Fibroblast of the conjunctiva (primary cell): ENCODE data around the gene DPY19L3.
"Not testable (repeated sequence)": the region's sequence is repeated elsewhere in the genome, so short reads cannot be mapped to it uniquely, and the experiment has no call there.

Source experiments
- DNase-seq: peaks from one replicate; pipeline ENCODE4 v3.0.0-alpha.2; 2010; ENCODE audit warnings: low read depth

Gene DPY19L3

GRCh38 chr19:32396046-32396652, 9.4 kb upstream of the DPY19L3 start:
- no peak for DNase-seq

GRCh38 chr19:32397671-32398101, 7.9 kb upstream of the DPY19L3 start:
- DNase-seq, result peak; percentile 62

GRCh38 chr19:32401992-32402391, 3.6 kb upstream of the DPY19L3 start:
- DNase-seq, result no peak

GRCh38 chr19:32403291-32403995, 2.1 kb upstream of the DPY19L3 start:
- DNase-seq, result no peak

GRCh38 chr19:32404213-32404932, 1.2 kb upstream of the DPY19L3 start:
- no peak for DNase-seq

- peak; percentile 13 for DNase-seq
Measured at GRCh38 chr19:32404933-32405430, 588 bp upstream of the DPY19L3 start.

GRCh38 chr19:32406161-32407003, 812 bp downstream of the DPY19L3 start:
- DNase-seq, result no peak

GRCh38 chr19:32407004-32407992, 1.7 kb downstream of the DPY19L3 start:
- peak; percentile 9 for DNase-seq

GRCh38 chr19:32415246-32415645, 9.7 kb downstream of the DPY19L3 start:
- no peak for DNase-seq

GRCh38 chr19:32415669-32416068, 10.1 kb downstream of the DPY19L3 start:
- DNase-seq, result no peak

GRCh38 chr19:32416749-32417456, 11.3 kb downstream of the DPY19L3 start:
- no peak for DNase-seq

GRCh38 chr19:32418155-32418554, 12.6 kb downstream of the DPY19L3 start:
- no peak for DNase-seq

- no peak for DNase-seq
Measured at GRCh38 chr19:32421589-32422361, 16.2 kb downstream of the DPY19L3 start.

GRCh38 chr19:32422435-32422834, 16.9 kb downstream of the DPY19L3 start:
- DNase-seq, result no peak

GRCh38 chr19:32423944-32424343, 18.4 kb downstream of the DPY19L3 start:
- DNase-seq, result not testable (repeated sequence)

GRCh38 chr19:32427536-32427935, 22.0 kb downstream of the DPY19L3 start:
- no peak for DNase-seq

- no peak for DNase-seq
Measured at GRCh38 chr19:32436692-32437091, 31.1 kb downstream of the DPY19L3 start.

- no peak for DNase-seq
Measured at GRCh38 chr19:32437096-32437495, 31.5 kb downstream of the DPY19L3 start.

- no peak for DNase-seq
Measured at GRCh38 chr19:32438751-32439150, 33.2 kb downstream of the DPY19L3 start.
